Hepatocyte (in vitro differentiated cells): Measurements from ENCODE around the gene ARHGAP6. TPM values are rescaled to one million over a fixed set of nuclear protein-coding genes. Genes with fewer than 3 reads are reported as not detected.

Experiments
- DNase-seq: peaks from one replicate; pipeline ENCODE4 v3.0.0-alpha.2; 2016; ENCODE audit warnings: low spot score
- H2AFZ ChIP-seq: fragments of 200-600 bp; sonication (generic); 2 replicates; pipeline ENCODE4 v1.6.0; 2016; ENCODE audit warnings: antibody characterized with exemption, mild to moderate bottlenecking
- H3K27ac ChIP-seq: fragments of 200-600 bp; sonication (generic); 2 replicates; pipeline ENCODE4 v1.5.1; 2016; ENCODE audit warnings: mild to moderate bottlenecking
- H3K27me3 ChIP-seq: fragments of 200-600 bp; sonication (generic); 2 replicates; pipeline ENCODE4 v1.6.1; 2016
- H3K36me3 ChIP-seq: fragments of 200-600 bp; sonication (generic); replicated peaks from 2 replicates; pipeline ENCODE4 v1.5.1; 2016; ENCODE audit warnings: low read depth; ENCODE audit not compliant: insufficient read depth
- H3K4me1 ChIP-seq: fragments of 200-600 bp; sonication (generic); 2 replicates; pipeline ENCODE4 v1.5.1; 2016; ENCODE audit warnings: mild to moderate bottlenecking, moderate library complexity; ENCODE audit not compliant: insufficient read depth
- H3K4me2 ChIP-seq: fragments of 200-600 bp; sonication (generic); 2 replicates; pipeline ENCODE4 v1.6.0; 2016
- H3K4me3 ChIP-seq: fragments of 200-600 bp; sonication (generic); 2 replicates; pipeline ENCODE4 v1.5.1; 2016; ENCODE audit warnings: mild to moderate bottlenecking
- H3K79me2 ChIP-seq: fragments of 200-600 bp; sonication (generic); 2 replicates; pipeline ENCODE4 v1.6.0; 2017; ENCODE audit warnings: mild to moderate bottlenecking
- H3K9me2 ChIP-seq: fragments of 200-600 bp; sonication (generic); replicated peaks from 2 replicates; pipeline ENCODE4 v1.6.0; 2017; ENCODE audit warnings: mild to moderate bottlenecking; ENCODE audit not compliant: insufficient read depth
- H3K9me3 ChIP-seq: fragments of 200-600 bp; sonication (generic); 2 replicates; pipeline ENCODE4 v1.5.1; 2016; ENCODE audit warnings: low read depth, mild to moderate bottlenecking
- H4K20me1 ChIP-seq: fragments of 200-600 bp; sonication (generic); 2 replicates; pipeline ENCODE4 v1.6.0; 2016; ENCODE audit warnings: mild to moderate bottlenecking; ENCODE audit not compliant: insufficient read depth, poor library complexity, severe bottlenecking
- CTCF ChIP-seq: fragments of 200-600 bp; sonication (generic); IDR thresholded peaks from 2 replicates; pipeline ENCODE4 v1.5.1; 2016; ENCODE audit warnings: antibody characterized with exemption, mild to moderate bottlenecking; ENCODE audit not compliant: poor library complexity
- EZH2 ChIP-seq: fragments of 200-600 bp; sonication (generic); IDR thresholded peaks from 2 replicates; pipeline ENCODE4 v1.6.1; 2016; ENCODE audit warnings: antibody characterized with exemption, mild to moderate bottlenecking, borderline replicate concordance
- EZH2phosphoT487 ChIP-seq: fragments of 200-600 bp; sonication (generic); IDR thresholded peaks from one replicate; pipeline ENCODE4 v1.6.1; 2018; ENCODE audit warnings: antibody characterized with exemption, mild to moderate bottlenecking, low read depth, moderate library complexity; ENCODE audit not compliant: unreplicated experiment, severe bottlenecking
- WGBS: methylation state at CpG from one replicate; pipeline ENCODE4 v1.1.6; 2016; ENCODE audit warnings: low lambda C conversion rate; ENCODE audit errors: missing lambda C conversion rate; 5-methylcytosine and 5-hydroxymethylcytosine counted together
- polyA plus RNA-seq: library from polyadenylated mRNA; unstranded; fragments of >200 nt; fragmentation: Nextera tagmentation; extraction: Ambion mirVana; gene quantifications from 2 replicates; pipeline ENCODE4 v1.2.1, GENCODE V29; 2016
- total RNA-seq: library from RNA; depleted of rRNA; stranded (reverse); fragments of >200 nt; gene quantifications from 2 replicates; pipeline ENCODE4 v1.2.3, GENCODE V29; 2014

Gene ARHGAP6
- total and polyA plus RNA-seq, 2 experiments from 2014 or later, result 4.9 to 6.9 TPM

GRCh38 chrX:11458170-11458569 is 207.6 kb downstream of the ARHGAP6 start:
- Histone ChIP-seq H3K9me3 (no peaks in the 10 kb centered on the region), H3K79me2 (no peaks in the 10 kb centered on the region), H3K27ac (no peak overlapping the region), H3K4me3 (no peak overlapping the region), H3K4me1 (peaks cover 8% of the 10 kb centered on the region), H2AFZ (no peak overlapping the region), H3K36me3 (no peaks in the 10 kb centered on the region), H3K9me2 (no peaks in the 10 kb centered on the region), H3K4me2 (no peak overlapping the region), H4K20me1 (no peaks in the 10 kb centered on the region), H3K27me3 (no peaks in the 10 kb centered on the region)
- no peak for DNase-seq
- WGBS, result 68% methylated on average over 3 of the region's 3 CpGs
- no peak for TF ChIP-seq EZH2
- TF ChIP-seq CTCF, result no peak
- no peak for TF ChIP-seq EZH2phosphoT487

- 76% methylated on average over 5 of the region's 5 CpGs for WGBS
These were observed 214.6 kb downstream of the ARHGAP6 start for GRCh38 chrX:11451151-11451550.

DNA sequence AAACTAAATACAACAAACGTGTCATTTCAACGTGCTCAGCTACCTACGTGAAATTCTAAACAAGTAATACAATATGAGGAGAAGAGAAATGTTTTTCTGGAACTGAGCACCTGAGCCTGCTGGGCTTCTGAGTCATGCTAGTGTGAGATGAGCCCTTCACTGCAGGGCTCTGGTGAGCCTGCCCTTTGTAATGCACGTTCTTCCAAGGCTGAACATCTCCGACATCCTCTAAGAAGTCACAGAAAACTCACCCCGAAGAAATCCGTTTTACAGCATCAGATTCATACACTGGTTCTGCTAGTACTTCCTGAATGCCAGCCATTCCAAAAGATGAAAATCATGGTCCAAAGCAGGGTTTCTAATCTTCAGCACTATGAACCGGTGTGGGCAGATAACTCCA is 215.4 kb downstream of the ARHGAP6 start:
- Histone ChIP-seq H3K4me2 (no peak overlapping the region), H3K27me3 (no peaks in the 10 kb centered on the region), H3K4me1 (no peaks in the 10 kb centered on the region), H4K20me1 (no peaks in the 10 kb centered on the region), H2AFZ (no peak overlapping the region), H3K9me2 (no peaks in the 10 kb centered on the region), H3K36me3 (no peaks in the 10 kb centered on the region), H3K4me3 (no peak overlapping the region), H3K27ac (peak overlapping the region; percentile 27), H3K9me3 (no peaks in the 10 kb centered on the region), H3K79me2 (no peaks in the 10 kb centered on the region)
- DNase-seq, result no peak
- 65% methylated on average over 8 of the region's 8 CpGs for WGBS
- no peak for TF ChIP-seq EZH2
- no peak for TF ChIP-seq CTCF
- TF ChIP-seq EZH2phosphoT487, result no peak

More at GRCh38 chrX:11451151-11451550, 214.6 kb downstream of the ARHGAP6 start:
- H3K9me2 ChIP-seq, result no peaks in the 10 kb centered on the region
- no peak overlapping the region for H3K4me3 ChIP-seq
- no peaks in the 10 kb centered on the region for H4K20me1 ChIP-seq
- no peak overlapping the region for H3K4me2 ChIP-seq
- H3K9me3 ChIP-seq, result no peaks in the 10 kb centered on the region
- H3K36me3 ChIP-seq, result no peaks in the 10 kb centered on the region
- TF ChIP-seq EZH2phosphoT487 (no peak), CTCF (no peak), EZH2 (no peak)
- no peaks in the 10 kb centered on the region for H3K79me2 ChIP-seq
- no peaks in the 10 kb centered on the region for H3K27me3 ChIP-seq
- no peak for DNase-seq
- no peak overlapping the region for H3K27ac ChIP-seq
- no peaks in the 10 kb centered on the region for H3K4me1 ChIP-seq
- H2AFZ ChIP-seq, result no peak overlapping the region

GRCh38 chrX:11449613-11450012 is 216.1 kb downstream of the ARHGAP6 start:
- DNase-seq, result no peak
- Histone ChIP-seq H2AFZ (no peak overlapping the region), H3K36me3 (no peaks in the 10 kb centered on the region), H3K4me3 (no peak overlapping the region), H3K9me3 (no peaks in the 10 kb centered on the region), H3K79me2 (no peaks in the 10 kb centered on the region), H4K20me1 (no peaks in the 10 kb centered on the region), H3K4me2 (no peak overlapping the region), H3K27me3 (no peaks in the 10 kb centered on the region), H3K27ac (peak overlapping the region; percentile 27), H3K9me2 (no peaks in the 10 kb centered on the region), H3K4me1 (no peaks in the 10 kb centered on the region)
- TF ChIP-seq CTCF (no peak), EZH2 (no peak), EZH2phosphoT487 (no peak)
- WGBS, result 77% methylated on average over 2 of the region's 2 CpGs
